AG08395 (cell line): ENCODE results near the gene PTPN5.

Experiments
- DNase-seq: peaks from one replicate; pipeline ENCODE4 v3.0.0; 2012; ENCODE audit warnings: mixed read lengths, low spot score

PTPN5 gene

GRCh38 chr11:18773104-18773503 lies 18.5 kb downstream of the PTPN5 start:
- DNase-seq: no peak

- DNase-seq: no peak
Measured at GRCh38 chr11:18772211-18772610, 19.4 kb downstream of the PTPN5 start.

- no peak for DNase-seq
Measured at GRCh38 chr11:18771266-18772035, 20.1 kb downstream of the PTPN5 start.

GRCh38 chr11:18770479-18771125 lies 21.0 kb downstream of the PTPN5 start:
- no peak for DNase-seq

GRCh38 chr11:18769802-18770456 lies 21.7 kb downstream of the PTPN5 start:
- DNase-seq: no peak

- no peak for DNase-seq
Measured at GRCh38 chr11:18768978-18769377, 22.6 kb downstream of the PTPN5 start.

GRCh38 chr11:18768472-18768901 lies 23.1 kb downstream of the PTPN5 start:
- DNase-seq: no peak

GRCh38 chr11:18766015-18766414 lies 25.6 kb downstream of the PTPN5 start:
- no peak for DNase-seq

GRCh38 chr11:18765554-18765953 lies 26.0 kb downstream of the PTPN5 start:
- no peak for DNase-seq

- DNase-seq: no peak
Measured at GRCh38 chr11:18761741-18762140, 29.9 kb downstream of the PTPN5 start.

- no peak for DNase-seq
Measured at GRCh38 chr11:18761144-18761543, 30.5 kb downstream of the PTPN5 start.

GRCh38 chr11:18757811-18758210 lies 33.8 kb downstream of the PTPN5 start:
- DNase-seq: no peak

- no peak for DNase-seq
Measured at GRCh38 chr11:18756889-18757288, 34.7 kb downstream of the PTPN5 start.

GRCh38 chr11:18754308-18754707 lies 37.3 kb downstream of the PTPN5 start:
- no peak for DNase-seq

- DNase-seq: no peak
Measured at GRCh38 chr11:18752502-18752901, 39.1 kb downstream of the PTPN5 start.

GRCh38 chr11:18750944-18751343 lies 40.7 kb downstream of the PTPN5 start:
- no peak for DNase-seq

GRCh38 chr11:18749681-18750319 lies 41.8 kb downstream of the PTPN5 start:
- DNase-seq: peak; percentile 88

GRCh38 chr11:18748766-18749365 lies 42.7 kb downstream of the PTPN5 start:
- no peak for DNase-seq

GRCh38 chr11:18745251-18745650 lies 46.3 kb downstream of the PTPN5 start:
- no peak for DNase-seq

GRCh38 chr11:18743900-18744514 lies 47.6 kb downstream of the PTPN5 start:
- no peak for DNase-seq

GRCh38 chr11:18743365-18743764 lies 48.2 kb downstream of the PTPN5 start:
- DNase-seq: no peak

- no peak for DNase-seq
Measured at GRCh38 chr11:18741783-18742182, 49.8 kb downstream of the PTPN5 start.
